OCI-LY7 (cell line): ENCODE measurements around the gene ATP2A1. TPM values are rescaled to one million over a fixed set of nuclear protein-coding genes. Genes with fewer than 3 reads are reported as not detected.

Experiments
- BruUV-seq: library from RNA; stranded (reverse); fragments of 400-500 nt; replicated peaks from 2 replicates; lab custom pipeline; 2021; lab: Mats Ljungman, UMichigan
- CTCF ChIA-PET: fragments of 300-600 bp; sonication (Branson Sonifier 250); formaldehyde crosslinking; loops from one replicate; lab custom pipeline; 2022; ENCODE audit warnings: antibody characterized with exemption; ENCODE audit not compliant: unreplicated experiment; lab: Charles Lee
- POLR2A ChIA-PET: fragments of 300-600 bp; sonication (Branson Sonifier 250); formaldehyde crosslinking; loops from one replicate; lab custom pipeline; 2022; ENCODE audit warnings: antibody characterized with exemption; lab: Charles Lee
- DNase-seq: peaks from one replicate; pipeline ENCODE4 v3.0.0-alpha.2; 2015; ENCODE audit warnings: low spot score
- H2AFZ ChIP-seq: fragments of 200-600 bp; sonication (generic), shearing (Covaris generic); 2 replicates; pipeline ENCODE4 v1.6.1; 2014; ENCODE audit warnings: mild to moderate bottlenecking, antibody characterized with exemption, low read length, moderate library complexity
- H3K27ac ChIP-seq: fragments of 200-600 bp; sonication (generic); 2 replicates; pipeline ENCODE4 v1.5.1; 2014; ENCODE audit warnings: mixed run types, low read depth, mild to moderate bottlenecking, moderate library complexity, low read length, inconsistent platforms; ENCODE audit not compliant: poor library complexity, severe bottlenecking
- H3K36me3 ChIP-seq: fragments of 200-600 bp; sonication (generic); 2 replicates; pipeline ENCODE4 v1.6.1; 2014; ENCODE audit warnings: mild to moderate bottlenecking, antibody characterized with exemption, low read length, moderate library complexity, mixed read lengths; ENCODE audit not compliant: insufficient read depth
- H3K4me1 ChIP-seq: fragments of 200-600 bp; sonication (generic); 2 replicates; pipeline ENCODE4 v1.5.1; 2014; ENCODE audit warnings: mild to moderate bottlenecking, low read length; ENCODE audit not compliant: insufficient read depth, poor library complexity, severe bottlenecking
- H3K4me2 ChIP-seq: fragments of 200-600 bp; sonication (generic); 2 replicates; pipeline ENCODE4 v1.6.1; 2014; ENCODE audit warnings: mild to moderate bottlenecking, low read length
- H3K4me3 ChIP-seq: fragments of 200-600 bp; sonication (generic); 2 replicates; pipeline ENCODE4 v1.5.1; 2014; ENCODE audit warnings: mild to moderate bottlenecking, low read depth, low read length; ENCODE audit not compliant: poor library complexity, severe bottlenecking
- H3K79me2 ChIP-seq: fragments of 200-600 bp; sonication (generic); 2 replicates; pipeline ENCODE4 v1.6.1; 2016; ENCODE audit warnings: low read depth, mild to moderate bottlenecking, low read length, moderate library complexity, mixed read lengths; ENCODE audit not compliant: insufficient read depth
- H3K9me2 ChIP-seq: fragments of 200-600 bp; sonication (generic); 2 replicates; pipeline ENCODE4 v1.6.1; 2016; ENCODE audit warnings: mild to moderate bottlenecking, low read length, mixed read lengths; ENCODE audit not compliant: insufficient read depth
- H3K9me3 ChIP-seq: fragments of 200-600 bp; sonication (generic); 2 replicates; pipeline ENCODE4 v1.6.1; 2014; ENCODE audit warnings: mild to moderate bottlenecking, mixed run types, low read length, mixed read lengths
- H4K20me1 ChIP-seq: fragments of 200-600 bp; sonication (generic); 2 replicates; pipeline ENCODE4 v1.6.1; 2014; ENCODE audit warnings: mild to moderate bottlenecking, antibody characterized with exemption, low read length, moderate library complexity, mixed read lengths; ENCODE audit not compliant: insufficient read depth
- EZH2phosphoT487 ChIP-seq: fragments of 200-600 bp; sonication (generic); IDR thresholded peaks from 2 replicates; pipeline ENCODE4 v1.6.1; 2018; ENCODE audit warnings: low read depth, borderline replicate concordance, mild to moderate bottlenecking, mixed run types, antibody characterized with exemption, low read length, moderate library complexity, mixed read lengths
- intact Hi-C: fragments of 100-400 bp; cut with micrococcal nuclease; formaldehyde crosslinking; loops from one replicate; pipeline ENCODE4 v1.10.0; 2022; ENCODE audit not compliant: unreplicated experiment
- total RNA-seq, 2 experiments: library from RNA; depleted of rRNA in 1 of 2; stranded (reverse); fragments of >200 nt in 1 of 2; shearing (Covaris generic) in 1 of 2; gene quantifications; 2 replicates each; pipeline ENCODE4 v1.2.3, GENCODE V29; 2014 to 2022
- TF ChIP-seq, protein P1 (sequence below): fragments of 200-600 bp; sonication (generic); conservative IDR thresholded peaks from 2 replicates; pipeline ENCODE4 v1.5.1; 2014; ENCODE audit warnings: mild to moderate bottlenecking, antibody characterized with exemption, low read length, moderate library complexity, mixed read lengths

The ATP2A1 gene
- total RNA-seq, 2 experiments from 2014 or later: 5.0 TPM

DNA sequence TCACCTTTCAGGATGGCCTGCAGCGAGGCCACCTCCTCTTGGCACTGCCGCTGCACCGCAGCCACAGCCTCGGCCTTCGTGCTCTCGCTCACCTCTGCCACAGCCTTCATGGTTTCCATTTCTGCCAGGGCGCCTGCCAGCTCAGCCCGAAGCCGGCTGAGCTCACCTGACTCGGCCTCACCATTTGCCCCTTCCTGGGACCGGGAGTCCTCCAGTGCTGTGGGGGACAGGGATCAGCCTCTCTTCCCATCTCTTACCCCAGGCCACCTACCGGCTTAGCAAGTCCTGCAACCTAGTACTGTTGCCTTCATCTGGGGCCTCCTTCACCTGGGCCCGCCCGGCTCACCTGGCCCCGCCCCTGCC is 46.1 kb downstream of the ATP2A1 start:
- Histone ChIP-seq H2AFZ (no peak overlapping the region), H4K20me1 (no peaks in the 10 kb centered on the region), H3K79me2 (peaks cover 29% of the 10 kb centered on the region; the same call in 1 of the 2 replicates), H3K4me2 (peak overlapping the region; percentile 100), H3K9me3 (peaks cover 6% of the 10 kb centered on the region; the same call in 1 of the 2 replicates), H3K9me2 (no peaks in the 10 kb centered on the region), H3K4me1 (peaks cover 65% of the 10 kb centered on the region), H3K4me3 (peak overlapping the region; percentile 77), H3K27ac (peak overlapping the region; percentile 100), H3K36me3 (peaks cover 36% of the 10 kb centered on the region)
- CTCF ChIA-PET: interaction anchor here (1.3 to 2.6 kb wide), 4 partner anchors 8 to 20 kb away, joined by 8 to 18 read pairs (median 12); no protein-coding TSS in a partner anchor
- TF ChIP-seq, protein P1, sequence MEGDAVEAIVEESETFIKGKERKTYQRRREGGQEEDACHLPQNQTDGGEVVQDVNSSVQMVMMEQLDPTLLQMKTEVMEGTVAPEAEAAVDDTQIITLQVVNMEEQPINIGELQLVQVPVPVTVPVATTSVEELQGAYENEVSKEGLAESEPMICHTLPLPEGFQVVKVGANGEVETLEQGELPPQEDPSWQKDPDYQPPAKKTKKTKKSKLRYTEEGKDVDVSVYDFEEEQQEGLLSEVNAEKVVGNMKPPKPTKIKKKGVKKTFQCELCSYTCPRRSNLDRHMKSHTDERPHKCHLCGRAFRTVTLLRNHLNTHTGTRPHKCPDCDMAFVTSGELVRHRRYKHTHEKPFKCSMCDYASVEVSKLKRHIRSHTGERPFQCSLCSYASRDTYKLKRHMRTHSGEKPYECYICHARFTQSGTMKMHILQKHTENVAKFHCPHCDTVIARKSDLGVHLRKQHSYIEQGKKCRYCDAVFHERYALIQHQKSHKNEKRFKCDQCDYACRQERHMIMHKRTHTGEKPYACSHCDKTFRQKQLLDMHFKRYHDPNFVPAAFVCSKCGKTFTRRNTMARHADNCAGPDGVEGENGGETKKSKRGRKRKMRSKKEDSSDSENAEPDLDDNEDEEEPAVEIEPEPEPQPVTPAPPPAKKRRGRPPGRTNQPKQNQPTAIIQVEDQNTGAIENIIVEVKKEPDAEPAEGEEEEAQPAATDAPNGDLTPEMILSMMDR: 0 out of 2 replicates have a peak, but pooled peaks have one; percentile 29
- no peak for TF ChIP-seq EZH2phosphoT487
- intact Hi-C loops: loop anchor here (1.0 to 2.0 kb wide), 3 partner anchors 8 to 20 kb away; no protein-coding TSS in a partner anchor
- DNase-seq: no peak
- POLR2A ChIA-PET: interaction anchor here (0.6 to 3.1 kb wide), 9 partner anchors 8 to 113 kb away, joined by 3 to 37 read pairs (median 9); partner anchors contain the start of genes CD19 and SH2B1
- BruUV-seq: no TSS peak

DNA sequence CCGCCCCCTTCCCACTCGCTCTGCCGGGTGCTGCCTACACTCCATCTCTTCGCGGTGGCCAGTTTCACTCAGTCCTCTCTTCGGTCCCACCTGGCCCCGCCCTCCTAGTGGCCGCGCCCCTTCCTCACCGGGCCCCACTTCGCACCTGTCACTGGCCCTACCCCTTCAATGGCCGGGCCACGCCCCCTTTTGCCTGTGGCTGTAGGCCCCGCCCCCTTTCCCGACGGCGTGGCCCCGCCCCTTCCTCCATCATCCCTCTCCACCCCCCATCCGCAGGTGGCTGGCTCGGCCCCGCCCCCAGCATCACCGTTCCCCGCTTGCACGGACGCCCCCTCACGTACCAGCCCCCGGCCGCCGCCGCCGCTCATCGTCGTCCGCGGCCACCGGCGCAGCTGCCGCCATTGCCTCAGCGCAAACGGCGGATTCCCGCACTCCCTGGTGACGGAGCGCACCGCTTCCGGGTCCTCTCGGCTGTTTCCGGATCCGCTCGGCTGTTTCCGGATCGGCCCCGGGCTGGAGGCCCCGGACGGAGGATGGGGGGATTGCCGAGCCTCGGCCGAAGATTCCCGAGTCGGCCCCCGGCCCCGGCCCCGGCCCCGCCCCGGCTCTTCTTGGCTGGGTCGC is 46.6 kb downstream of the ATP2A1 start, which contains the start of gene RABEP2:
Gene RABEP2 (minus strand): TSS at position 477 of the 624 bp plus-strand sequence. CDS start 75 bp downstream, at position 402.
- H3K36me3 ChIP-seq: peaks cover 31% of the 10 kb centered on the region
- H2AFZ ChIP-seq: peak within 1 kb of the TSS; percentile 22; the same call in 1 of the 2 replicates
- TF ChIP-seq, protein P1: no peak
- TF ChIP-seq EZH2phosphoT487: no peak
- DNase-seq: peak; percentile 95
- POLR2A ChIA-PET: interaction anchor here (0.8 to 3.1 kb wide), 3 partner anchors 7 to 62 kb away, joined by 3 to 37 read pairs (median 12); partner anchors contain the start of genes CD19 and SH2B1
- peak within 1 kb of the TSS; percentile 100 for H3K27ac ChIP-seq
- H4K20me1 ChIP-seq: no peaks in the 10 kb centered on the region
- H3K79me2 ChIP-seq: peaks cover 29% of the 10 kb centered on the region; the same call in 1 of the 2 replicates
- H3K9me2 ChIP-seq: no peaks in the 10 kb centered on the region
- H3K4me3 ChIP-seq: peak within 1 kb of the TSS; percentile 77
- peak within 1 kb of the TSS; percentile 100 for H3K4me2 ChIP-seq
- CTCF ChIA-PET: interaction anchor here (1.3 to 2.6 kb wide), 3 partner anchors 11 to 20 kb away, joined by 8 to 18 read pairs (median 15); no protein-coding TSS in a partner anchor
- no TSS peak for BruUV-seq
- intact Hi-C loops: loop anchor here (1.0 to 2.0 kb wide), 3 partner anchors 7 to 20 kb away; no protein-coding TSS in a partner anchor
- H3K4me1 ChIP-seq: peaks cover 69% of the 10 kb centered on the region
- peaks cover 6% of the 10 kb centered on the region; the same call in 1 of the 2 replicates for H3K9me3 ChIP-seq
